HEK293 (cell line): Measurements from ENCODE around the gene AGBL3.

Experiments used
- BCL11A ChIP-seq: fragments of 450-650 bp; formaldehyde crosslinking; IDR thresholded peaks from 2 replicates; pipeline ENCODE4 v1.5.1; 2016; ENCODE audit warnings: low read depth, missing biosample characterization, missing genetic modification characterization
- OSR2 ChIP-seq: fragments of 450-650 bp; formaldehyde crosslinking; IDR thresholded peaks from 2 replicates; pipeline ENCODE4 v1.5.1; 2016; ENCODE audit warnings: missing biosample characterization, missing genetic modification characterization
- SP2 ChIP-seq: fragments of 450-650 bp; formaldehyde crosslinking; IDR thresholded peaks from 2 replicates; pipeline ENCODE4 v1.5.1; 2016; ENCODE audit warnings: missing biosample characterization, missing genetic modification characterization
- ZBTB1 ChIP-seq: fragments of 450-650 bp; formaldehyde crosslinking; IDR thresholded peaks from 2 replicates; pipeline ENCODE4 v1.5.1; 2016; ENCODE audit warnings: missing biosample characterization, missing genetic modification characterization
- ZBTB20 ChIP-seq: fragments of 450-650 bp; formaldehyde crosslinking; IDR thresholded peaks from 2 replicates; pipeline ENCODE4 v1.5.1; 2016; ENCODE audit warnings: missing biosample characterization, missing genetic modification characterization
- ZFP3 ChIP-seq: fragments of 450-650 bp; formaldehyde crosslinking; IDR thresholded peaks from 2 replicates; pipeline ENCODE4 v1.5.1; 2016; ENCODE audit warnings: low read depth, missing biosample characterization, missing genetic modification characterization
- ZFP41 ChIP-seq: fragments of 450-650 bp; formaldehyde crosslinking; IDR thresholded peaks from 2 replicates; pipeline ENCODE4 v1.5.1; 2016; ENCODE audit warnings: missing biosample characterization, missing genetic modification characterization, borderline replicate concordance
- ZNF112 ChIP-seq: fragments of 450-650 bp; formaldehyde crosslinking; IDR thresholded peaks from 2 replicates; pipeline ENCODE4 v1.5.0; 2017; ENCODE audit warnings: missing biosample characterization, missing genetic modification characterization
- ZNF114 ChIP-seq: fragments of 450-650 bp; formaldehyde crosslinking; IDR thresholded peaks from 2 replicates; pipeline ENCODE4 v1.5.0; 2017; ENCODE audit warnings: missing biosample characterization, missing genetic modification characterization
- ZNF155 ChIP-seq: fragments of 450-650 bp; formaldehyde crosslinking; IDR thresholded peaks from 2 replicates; pipeline ENCODE4 v1.5.1; 2016; ENCODE audit warnings: missing biosample characterization, missing genetic modification characterization
- ZNF157 ChIP-seq: fragments of 450-650 bp; formaldehyde crosslinking; IDR thresholded peaks from 2 replicates; pipeline ENCODE4 v1.5.1; 2016; ENCODE audit warnings: missing biosample characterization, missing genetic modification characterization
- ZNF19 ChIP-seq: fragments of 450-650 bp; formaldehyde crosslinking; IDR thresholded peaks from 2 replicates; pipeline ENCODE4; 2016; ENCODE audit warnings: missing biosample characterization, missing genetic modification characterization, low read depth
- ZNF274 ChIP-seq, 2 experiments: fragments of 200-500 bp in 1 of 2; fragments of 450-650 bp in 1 of 2; sonication (Bioruptor generic) in 1 of 2; formaldehyde crosslinking in 1 of 2; IDR thresholded peaks; 2 replicates each; pipeline versions ENCODE4 v1.5.1 to v1.6.1; 2014 to 2016; ENCODE audit warnings: borderline replicate concordance in 1 of 2, inconsistent platforms in 1 of 2, low read length in 1 of 2, missing biosample characterization in 1 of 2, missing genetic modification characterization in 1 of 2
- ZNF292 ChIP-seq: fragments of 450-650 bp; formaldehyde crosslinking; IDR thresholded peaks from 2 replicates; pipeline ENCODE4 v1.5.1; 2016; ENCODE audit warnings: low read depth, missing biosample characterization, missing genetic modification characterization, borderline replicate concordance
- ZNF311 ChIP-seq: fragments of 450-650 bp; formaldehyde crosslinking; IDR thresholded peaks from 2 replicates; pipeline ENCODE4 v1.5.1; 2017; ENCODE audit warnings: missing biosample characterization, missing genetic modification characterization, borderline replicate concordance
- ZNF350 ChIP-seq: fragments of 450-650 bp; formaldehyde crosslinking; IDR thresholded peaks from 2 replicates; pipeline ENCODE4 v1.5.0; 2017; ENCODE audit warnings: missing biosample characterization, mild to moderate bottlenecking, missing genetic modification characterization
- ZNF366 ChIP-seq: fragments of 450-650 bp; formaldehyde crosslinking; conservative IDR thresholded peaks from 2 replicates; pipeline ENCODE4 v1.5.1; 2016; ENCODE audit warnings: missing biosample characterization, missing genetic modification characterization
- ZNF510 ChIP-seq: fragments of 450-650 bp; formaldehyde crosslinking; IDR thresholded peaks from 2 replicates; pipeline ENCODE4 v1.5.1; 2018; ENCODE audit warnings: mild to moderate bottlenecking, missing genetic modification characterization, missing biosample characterization; ENCODE audit not compliant: insufficient replicate concordance
- ZNF530 ChIP-seq: fragments of 450-650 bp; formaldehyde crosslinking; IDR thresholded peaks from 2 replicates; pipeline ENCODE4 v1.5.1; 2016; ENCODE audit warnings: low read depth, missing biosample characterization, missing genetic modification characterization
- ZNF544 ChIP-seq: fragments of 450-650 bp; formaldehyde crosslinking; IDR thresholded peaks from 2 replicates; pipeline ENCODE4 v1.5.0; 2017; ENCODE audit warnings: missing biosample characterization, missing genetic modification characterization
- ZNF549 ChIP-seq: fragments of 450-650 bp; IDR thresholded peaks from 2 replicates; pipeline ENCODE4 v1.5.1; 2018; ENCODE audit warnings: missing biosample characterization, missing genetic modification characterization, mild to moderate bottlenecking, inconsistent platforms, moderate library complexity
- ZNF561 ChIP-seq: fragments of 450-650 bp; IDR thresholded peaks from 2 replicates; pipeline ENCODE4 v1.5.1; 2018; ENCODE audit warnings: missing biosample characterization, missing genetic modification characterization, borderline replicate concordance
- ZNF571 ChIP-seq: fragments of 450-650 bp; formaldehyde crosslinking; IDR thresholded peaks from 2 replicates; pipeline ENCODE4 v1.5.0; 2017; ENCODE audit warnings: missing biosample characterization, missing genetic modification characterization
- ZNF654 ChIP-seq: fragments of 450-650 bp; formaldehyde crosslinking; IDR thresholded peaks from 2 replicates; pipeline ENCODE4 v1.5.1; 2016; ENCODE audit warnings: low read depth, missing biosample characterization, missing genetic modification characterization
- ZNF707 ChIP-seq: fragments of 450-650 bp; formaldehyde crosslinking; IDR thresholded peaks from 2 replicates; pipeline ENCODE4 v1.5.1; 2016; ENCODE audit warnings: missing biosample characterization, missing genetic modification characterization
- ZSCAN23 ChIP-seq: fragments of 450-650 bp; formaldehyde crosslinking; IDR thresholded peaks from 2 replicates; pipeline ENCODE4 v1.5.1; 2016; ENCODE audit warnings: missing biosample characterization, missing genetic modification characterization
- TF ChIP-seq, protein P1 (sequence below): fragments of 450-650 bp; formaldehyde crosslinking; IDR thresholded peaks from 2 replicates; pipeline ENCODE4 v1.5.1; 2017; ENCODE audit warnings: missing biosample characterization, missing genetic modification characterization
- TF ChIP-seq, protein P2 (sequence below): fragments of 450-650 bp; formaldehyde crosslinking; IDR thresholded peaks from 2 replicates; pipeline ENCODE4 v1.5.1; 2016; ENCODE audit warnings: missing biosample characterization, missing genetic modification characterization
- TF ChIP-seq, protein P3 (sequence below): fragments of 450-650 bp; formaldehyde crosslinking; IDR thresholded peaks from 2 replicates; pipeline ENCODE4 v1.5.1; 2017; ENCODE audit warnings: missing biosample characterization, missing genetic modification characterization
- TF ChIP-seq, protein P4 (sequence below): fragments of 450-650 bp; formaldehyde crosslinking; optimal IDR thresholded peaks from 2 replicates; pipeline ENCODE3; 2016; ENCODE audit warnings: missing biosample characterization, mild to moderate bottlenecking, missing genetic modification characterization
- TF ChIP-seq, protein P5 (sequence below): fragments of 450-650 bp; formaldehyde crosslinking; IDR thresholded peaks from 2 replicates; pipeline ENCODE4 v1.5.0; 2017; ENCODE audit warnings: missing biosample characterization, missing genetic modification characterization, borderline replicate concordance

AGBL3 gene

DNA sequence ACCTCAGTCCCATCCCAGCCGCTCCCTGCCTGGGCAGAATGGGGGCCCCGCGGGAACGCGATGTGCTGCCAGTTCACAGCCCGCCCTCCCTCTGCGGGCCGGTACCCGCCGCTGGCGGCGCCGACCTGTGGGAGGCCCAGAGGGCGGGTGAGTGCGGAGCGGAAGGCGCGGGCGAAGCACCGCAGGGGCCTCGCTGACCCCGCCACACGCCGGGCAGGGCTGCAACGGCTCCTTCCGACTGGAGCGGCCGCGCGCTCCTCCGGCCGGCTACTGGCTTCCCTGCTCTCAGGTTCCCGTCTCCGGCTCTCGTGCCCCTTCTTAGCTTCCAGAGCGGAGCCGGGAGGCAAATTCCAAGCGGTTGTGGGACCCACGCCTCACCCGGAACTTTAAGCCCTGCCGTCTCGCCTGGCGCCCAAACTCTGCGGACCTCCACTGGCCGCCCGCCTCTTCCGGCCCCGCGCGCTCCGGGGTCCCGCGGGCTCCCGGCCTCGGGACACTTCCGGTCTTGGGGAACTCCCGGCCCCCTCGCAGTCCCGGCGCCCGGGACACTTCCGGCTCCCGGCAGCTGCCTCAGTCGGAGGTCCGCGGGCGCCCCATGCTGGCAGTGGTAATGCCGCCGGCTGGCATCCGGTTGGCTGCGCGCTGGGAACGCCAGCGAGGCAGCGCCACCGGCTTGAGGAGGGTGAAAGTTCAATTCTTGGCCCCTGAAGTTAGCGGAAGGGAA is 184.1 kb downstream of the AGBL3 start, which contains the start of gene CYREN (continued):
- TF ChIP-seq, protein P1, sequence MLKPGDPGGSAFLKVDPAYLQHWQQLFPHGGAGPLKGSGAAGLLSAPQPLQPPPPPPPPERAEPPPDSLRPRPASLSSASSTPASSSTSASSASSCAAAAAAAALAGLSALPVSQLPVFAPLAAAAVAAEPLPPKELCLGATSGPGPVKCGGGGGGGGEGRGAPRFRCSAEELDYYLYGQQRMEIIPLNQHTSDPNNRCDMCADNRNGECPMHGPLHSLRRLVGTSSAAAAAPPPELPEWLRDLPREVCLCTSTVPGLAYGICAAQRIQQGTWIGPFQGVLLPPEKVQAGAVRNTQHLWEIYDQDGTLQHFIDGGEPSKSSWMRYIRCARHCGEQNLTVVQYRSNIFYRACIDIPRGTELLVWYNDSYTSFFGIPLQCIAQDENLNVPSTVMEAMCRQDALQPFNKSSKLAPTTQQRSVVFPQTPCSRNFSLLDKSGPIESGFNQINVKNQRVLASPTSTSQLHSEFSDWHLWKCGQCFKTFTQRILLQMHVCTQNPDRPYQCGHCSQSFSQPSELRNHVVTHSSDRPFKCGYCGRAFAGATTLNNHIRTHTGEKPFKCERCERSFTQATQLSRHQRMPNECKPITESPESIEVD (tag by site-specific recombination): no peak
- TF ChIP-seq ZNF549 (tag by site-specific recombination) (no peak), ZNF274 (IDR thresholded peaks at IDR 0.05; ENCODE audit: low read length) (no peak), ZNF274 (tag by site-specific recombination; IDR thresholded peaks at IDR 0.05; ENCODE audit: borderline replicate concordance) (no peak), ZNF530 (tag by site-specific recombination) (no peak), ZNF571 (no peak), OSR2 (tag by site-specific recombination) (peak; percentile 75), ZNF112 (no peak), ZNF561 (tag by site-specific recombination) (peak; percentile 96), ZSCAN23 (no peak), ZBTB1 (tag by site-specific recombination) (no peak), BCL11A (tag by site-specific recombination) (no peak), ZNF707 (tag by site-specific recombination) (no peak), ZNF311 (tag by site-specific recombination) (no peak), ZNF157 (tag by site-specific recombination) (no peak), SP2 (tag by site-specific recombination) (peak; percentile 85), ZNF544 (no peak), ZNF114 (tag by site-specific recombination) (no peak), ZNF366 (tag by site-specific recombination) (no peak), ZNF350 (no peak), ZNF510 (tag by site-specific recombination) (no peak), ZFP41 (no peak), ZFP3 (tag by site-specific recombination) (no peak), ZNF654 (peak; percentile 36), ZNF155 (tag by site-specific recombination) (no peak), ZNF19 (tag by site-specific recombination) (no peak), ZBTB20 (tag by site-specific recombination) (peak; percentile 86; the same call in 1 of the 2 replicates), ZNF292 (tag by site-specific recombination) (no peak)
- TF ChIP-seq, protein P2, sequence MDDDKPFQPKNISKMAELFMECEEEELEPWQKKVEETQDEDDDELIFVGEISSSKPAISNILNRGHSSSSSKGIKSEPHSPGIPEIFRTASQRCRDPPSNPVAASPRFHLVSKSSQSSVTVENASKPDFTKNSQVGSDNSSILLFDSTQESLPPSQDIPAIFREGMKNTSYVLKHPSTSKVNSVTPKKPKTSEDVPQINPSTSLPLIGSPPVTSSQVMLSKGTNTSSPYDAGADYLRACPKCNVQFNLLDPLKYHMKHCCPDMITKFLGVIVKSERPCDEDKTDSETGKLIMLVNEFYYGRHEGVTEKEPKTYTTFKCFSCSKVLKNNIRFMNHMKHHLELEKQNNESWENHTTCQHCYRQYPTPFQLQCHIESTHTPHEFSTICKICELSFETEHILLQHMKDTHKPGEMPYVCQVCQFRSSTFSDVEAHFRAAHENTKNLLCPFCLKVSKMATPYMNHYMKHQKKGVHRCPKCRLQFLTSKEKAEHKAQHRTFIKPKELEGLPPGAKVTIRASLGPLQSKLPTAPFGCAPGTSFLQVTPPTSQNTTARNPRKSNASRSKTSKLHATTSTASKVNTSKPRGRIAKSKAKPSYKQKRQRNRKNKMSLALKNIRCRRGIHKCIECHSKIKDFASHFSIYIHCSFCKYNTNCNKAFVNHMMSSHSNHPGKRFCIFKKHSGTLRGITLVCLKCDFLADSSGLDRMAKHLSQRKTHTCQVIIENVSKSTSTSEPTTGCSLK (tag by site-specific recombination): no peak
- TF ChIP-seq, protein P3, sequence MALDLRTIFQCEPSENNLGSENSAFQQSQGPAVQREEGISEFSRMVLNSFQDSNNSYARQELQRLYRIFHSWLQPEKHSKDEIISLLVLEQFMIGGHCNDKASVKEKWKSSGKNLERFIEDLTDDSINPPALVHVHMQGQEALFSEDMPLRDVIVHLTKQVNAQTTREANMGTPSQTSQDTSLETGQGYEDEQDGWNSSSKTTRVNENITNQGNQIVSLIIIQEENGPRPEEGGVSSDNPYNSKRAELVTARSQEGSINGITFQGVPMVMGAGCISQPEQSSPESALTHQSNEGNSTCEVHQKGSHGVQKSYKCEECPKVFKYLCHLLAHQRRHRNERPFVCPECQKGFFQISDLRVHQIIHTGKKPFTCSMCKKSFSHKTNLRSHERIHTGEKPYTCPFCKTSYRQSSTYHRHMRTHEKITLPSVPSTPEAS (tag by site-specific recombination): 0 out of 2 replicates have a peak, but pooled peaks have one; percentile 12
- TF ChIP-seq, protein P4, sequence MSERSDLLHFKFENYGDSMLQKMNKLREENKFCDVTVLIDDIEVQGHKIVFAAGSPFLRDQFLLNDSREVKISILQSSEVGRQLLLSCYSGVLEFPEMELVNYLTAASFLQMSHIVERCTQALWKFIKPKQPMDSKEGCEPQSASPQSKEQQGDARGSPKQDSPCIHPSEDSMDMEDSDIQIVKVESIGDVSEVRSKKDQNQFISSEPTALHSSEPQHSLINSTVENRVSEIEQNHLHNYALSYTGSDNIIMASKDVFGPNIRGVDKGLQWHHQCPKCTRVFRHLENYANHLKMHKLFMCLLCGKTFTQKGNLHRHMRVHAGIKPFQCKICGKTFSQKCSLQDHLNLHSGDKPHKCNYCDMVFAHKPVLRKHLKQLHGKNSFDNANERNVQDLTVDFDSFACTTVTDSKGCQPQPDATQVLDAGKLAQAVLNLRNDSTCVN (tag by site-specific recombination): peak; percentile 95
- TF ChIP-seq, protein P5, sequence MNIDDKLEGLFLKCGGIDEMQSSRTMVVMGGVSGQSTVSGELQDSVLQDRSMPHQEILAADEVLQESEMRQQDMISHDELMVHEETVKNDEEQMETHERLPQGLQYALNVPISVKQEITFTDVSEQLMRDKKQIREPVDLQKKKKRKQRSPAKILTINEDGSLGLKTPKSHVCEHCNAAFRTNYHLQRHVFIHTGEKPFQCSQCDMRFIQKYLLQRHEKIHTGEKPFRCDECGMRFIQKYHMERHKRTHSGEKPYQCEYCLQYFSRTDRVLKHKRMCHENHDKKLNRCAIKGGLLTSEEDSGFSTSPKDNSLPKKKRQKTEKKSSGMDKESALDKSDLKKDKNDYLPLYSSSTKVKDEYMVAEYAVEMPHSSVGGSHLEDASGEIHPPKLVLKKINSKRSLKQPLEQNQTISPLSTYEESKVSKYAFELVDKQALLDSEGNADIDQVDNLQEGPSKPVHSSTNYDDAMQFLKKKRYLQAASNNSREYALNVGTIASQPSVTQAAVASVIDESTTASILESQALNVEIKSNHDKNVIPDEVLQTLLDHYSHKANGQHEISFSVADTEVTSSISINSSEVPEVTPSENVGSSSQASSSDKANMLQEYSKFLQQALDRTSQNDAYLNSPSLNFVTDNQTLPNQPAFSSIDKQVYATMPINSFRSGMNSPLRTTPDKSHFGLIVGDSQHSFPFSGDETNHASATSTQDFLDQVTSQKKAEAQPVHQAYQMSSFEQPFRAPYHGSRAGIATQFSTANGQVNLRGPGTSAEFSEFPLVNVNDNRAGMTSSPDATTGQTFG (tag by site-specific recombination): no peak
